IMR-90 (cell line): ENCODE results near the gene KRT77. TPM values are rescaled to one million over a fixed set of nuclear protein-coding genes. Genes with fewer than 3 reads are reported as not detected.

Source experiments
- ATAC-seq: fragments of 200-7000 bp; cut with Tn5 transposase; 2 replicates; pipeline ENCODE4 v1.9.1; 2020; ENCODE audit warnings: low read depth, mild to moderate bottlenecking, moderate library complexity
- BruUV-seq: library from RNA; stranded (reverse); fragments of 400-500 nt; replicated peaks from 2 replicates; lab custom pipeline; 2021; lab: Mats Ljungman, UMichigan
- CTCF ChIA-PET: fragments of 300-600 bp; formaldehyde crosslinking; extraction: SDS; loops from one replicate; lab custom pipeline; 2021; ENCODE audit warnings: antibody characterized with exemption; lab: Yijun Ruan, JAX
- POLR2A ChIA-PET: fragments of 300-600 bp; sonication (Branson Sonifier 250); formaldehyde crosslinking; loops from one replicate; lab custom pipeline; 2022; ENCODE audit warnings: antibody characterized with exemption; ENCODE audit not compliant: unreplicated experiment; lab: Charles Lee
- DNase-seq: peaks from one replicate; pipeline ENCODE4 v3.0.0; 2013
- H2AFZ ChIP-seq: replicated peaks from 2 replicates; pipeline ENCODE3; 2013; ENCODE audit warnings: low read length, mild to moderate bottlenecking; ENCODE audit not compliant: poor library complexity
- H2AK5ac ChIP-seq: 2 replicates; pipeline ENCODE4 v1.6.1; 2013; ENCODE audit warnings: low read depth, low read length, inconsistent platforms
- H2AK9ac ChIP-seq: replicated peaks from 2 replicates; pipeline ENCODE3; 2013; ENCODE audit warnings: mild to moderate bottlenecking, low read depth, low read length, moderate library complexity; ENCODE audit not compliant: poor library complexity
- H2BK120ac ChIP-seq: 2 replicates; pipeline ENCODE4 v1.6.1; 2013; ENCODE audit warnings: low read depth, low read length, inconsistent platforms
- H2BK15ac ChIP-seq: 3 replicates; pipeline ENCODE4 v1.6.1; 2013; ENCODE audit warnings: low read depth, low read length, inconsistent platforms
- H2BK20ac ChIP-seq: 2 replicates; pipeline ENCODE4 v1.6.1; 2013; ENCODE audit warnings: low read depth, mild to moderate bottlenecking, inconsistent platforms, low read length, moderate library complexity
- H2BK5ac ChIP-seq: 2 replicates; pipeline ENCODE4 v1.6.1; 2013; ENCODE audit warnings: mild to moderate bottlenecking, low read depth, low read length, inconsistent platforms; ENCODE audit not compliant: poor library complexity, severe bottlenecking
- H3K14ac ChIP-seq: replicated peaks from 2 replicates; pipeline ENCODE4 v1.6.1; 2013; ENCODE audit warnings: low read depth, low read length, inconsistent platforms
- H3K18ac ChIP-seq: 2 replicates; pipeline ENCODE4 v1.6.1; 2013; ENCODE audit warnings: low read depth, low read length, control low read depth
- H3K23ac ChIP-seq: 2 replicates; pipeline ENCODE4 v1.6.1; 2013; ENCODE audit warnings: low read depth, low read length, inconsistent platforms
- H3K27ac ChIP-seq: 2 replicates; pipeline ENCODE4 v1.5.1; 2013; ENCODE audit warnings: mild to moderate bottlenecking, control low read depth, low read length; ENCODE audit not compliant: insufficient read depth
- H3K27me3 ChIP-seq: 2 replicates; pipeline ENCODE4 v1.6.1; 2013; ENCODE audit warnings: low read length; ENCODE audit not compliant: control insufficient read depth, insufficient read depth
- H3K36me3 ChIP-seq: 2 replicates; pipeline ENCODE4 v1.6.1; 2013; ENCODE audit warnings: low read length, mixed read lengths; ENCODE audit not compliant: control insufficient read depth, insufficient read depth
- H3K4ac ChIP-seq: 2 replicates; pipeline ENCODE4 v1.6.1; 2013; ENCODE audit warnings: low read depth, low read length, inconsistent platforms
- H3K4me1 ChIP-seq: 2 replicates; pipeline ENCODE4 v1.6.1; 2013; ENCODE audit warnings: low read length, mixed read lengths; ENCODE audit not compliant: control insufficient read depth, insufficient read depth
- H3K4me2 ChIP-seq: 2 replicates; pipeline ENCODE4 v1.6.1; 2013; ENCODE audit warnings: low read depth, mild to moderate bottlenecking, control low read depth, low read length, moderate library complexity
- H3K4me3 ChIP-seq: 2 replicates; pipeline ENCODE4 v1.5.1; 2013; ENCODE audit warnings: low read depth, mild to moderate bottlenecking, control low read depth, low read length, moderate library complexity; ENCODE audit not compliant: insufficient read depth
- H3K56ac ChIP-seq: 2 replicates; pipeline ENCODE4 v1.6.1; 2013; ENCODE audit warnings: low read length, inconsistent platforms; ENCODE audit not compliant: insufficient read depth; ENCODE audit errors: extremely low read depth
- H3K79me1 ChIP-seq, 2 experiments: 2 replicates each; pipeline ENCODE4 v1.6.1; 2013; ENCODE audit warnings: low read length in 2 of 2, inconsistent platforms in 1 of 2, low read depth in 1 of 2
- H3K9ac ChIP-seq: 2 replicates; pipeline ENCODE4 v1.6.1; 2013; ENCODE audit warnings: low read depth, low read length, control low read depth
- H3K9me1 ChIP-seq: 2 replicates; pipeline ENCODE4 v1.6.1; 2013; ENCODE audit warnings: low read length, inconsistent platforms; ENCODE audit not compliant: insufficient read depth
- H3K9me3 ChIP-seq: 2 replicates; pipeline ENCODE4 v1.6.1; 2013; ENCODE audit warnings: low read length; ENCODE audit not compliant: control insufficient read depth, insufficient read depth
- H4K20me1 ChIP-seq: 2 replicates; pipeline ENCODE4 v1.6.1; 2013; ENCODE audit warnings: low read length, inconsistent platforms; ENCODE audit not compliant: insufficient read depth
- H4K5ac ChIP-seq: 2 replicates; pipeline ENCODE4 v1.6.1; 2013; ENCODE audit warnings: mild to moderate bottlenecking, low read depth, low read length, control low read depth
- H4K8ac ChIP-seq, 2 experiments: 2 replicates each; pipeline ENCODE4 v1.6.1; 2013; ENCODE audit warnings: low read depth in 2 of 2, low read length in 2 of 2, control low read depth in 1 of 2, inconsistent platforms in 1 of 2
- H4K91ac ChIP-seq: 2 replicates; pipeline ENCODE4 v1.6.1; 2013; ENCODE audit warnings: low read depth, low read length, inconsistent platforms; ENCODE audit not compliant: insufficient read depth
- BHLHE40 ChIP-seq: fragments of 150-350 bp; IDR thresholded peaks from 2 replicates; pipeline ENCODE4 v1.6.1; 2016; ENCODE audit warnings: mild to moderate bottlenecking, low read depth, low read length
- CHD1 ChIP-seq: IDR thresholded peaks from 2 replicates; pipeline ENCODE4 v1.6.1; 2012; ENCODE audit warnings: low read depth, low read length, improper control_type of control experiment
- CTCF ChIP-seq: conservative IDR thresholded peaks from 2 replicates; pipeline ENCODE4 v1.5.1; 2012; ENCODE audit warnings: mild to moderate bottlenecking, low read depth, low read length, improper control_type of control experiment
- ELK1 ChIP-seq: fragments of 150-350 bp; IDR thresholded peaks from 2 replicates; pipeline ENCODE4 v1.6.1; 2016; ENCODE audit warnings: low read depth, mild to moderate bottlenecking, low read length, moderate library complexity, borderline replicate concordance
- FOS ChIP-seq: fragments of 150-350 bp; IDR thresholded peaks from 2 replicates; pipeline ENCODE4 v1.6.1; 2016; ENCODE audit warnings: low read depth, low read length
- MAFK ChIP-seq: IDR thresholded peaks from 2 replicates; pipeline ENCODE4 v1.6.1; 2012; ENCODE audit warnings: low read depth, low read length, improper control_type of control experiment
- MAZ ChIP-seq: IDR thresholded peaks from 2 replicates; pipeline ENCODE4 v1.6.1; 2012; ENCODE audit warnings: low read depth, mild to moderate bottlenecking, low read length, improper control_type of control experiment, moderate library complexity, borderline replicate concordance
- MXI1 ChIP-seq: IDR thresholded peaks from 2 replicates; pipeline ENCODE4 v1.6.1; 2012; ENCODE audit warnings: low read depth, mild to moderate bottlenecking, low read length, moderate library complexity, borderline replicate concordance
- NFE2L2 ChIP-seq: fragments of 150-350 bp; IDR thresholded peaks from 2 replicates; pipeline ENCODE4 v1.6.1; 2016; ENCODE audit warnings: low read depth, mild to moderate bottlenecking, low read length
- POLR2A ChIP-seq: IDR thresholded peaks from 2 replicates; pipeline ENCODE4 v1.6.1; 2012; ENCODE audit warnings: mild to moderate bottlenecking, low read depth, low read length
- RAD21 ChIP-seq: IDR thresholded peaks from 2 replicates; pipeline ENCODE4 v1.6.1; 2012; ENCODE audit warnings: low read length, improper control_type of control experiment
- RCOR1 ChIP-seq: IDR thresholded peaks from 2 replicates; pipeline ENCODE4 v1.6.1; 2012; ENCODE audit warnings: mild to moderate bottlenecking, low read length, improper control_type of control experiment; ENCODE audit not compliant: insufficient replicate concordance
- RFX5 ChIP-seq: IDR thresholded peaks from 2 replicates; pipeline ENCODE4 v1.8.0; 2012; ENCODE audit warnings: low read depth, mild to moderate bottlenecking, low read length, moderate library complexity
- SMC3 ChIP-seq: fragments of 150-350 bp; IDR thresholded peaks from 2 replicates; pipeline ENCODE4 v1.6.1; 2016; ENCODE audit warnings: low read depth, mild to moderate bottlenecking, antibody characterized with exemption, low read length, moderate library complexity
- WGBS, 2 experiments: methylation state at CpG; one replicate each; pipeline versions ENCODE4 v1.1.5 to v1.1.7; 2013; ENCODE audit warnings: missing lambda C conversion rate in 2 of 2; ENCODE audit not compliant: insufficient read length in 1 of 2; ENCODE audit errors: extremely low coverage in 2 of 2; 5-methylcytosine and 5-hydroxymethylcytosine counted together
- dilution Hi-C: fragments of 300-500 bp; cut with HindIII; formaldehyde crosslinking; loops from one replicate; pipeline ENCODE4 v1.14.3; 2018; ENCODE audit warnings: low sequenced_read_pairs; ENCODE audit not compliant: unreplicated experiment
- in situ Hi-C: fragments of 300-500 bp; cut with MboI; formaldehyde crosslinking; loops from 3 replicates; pipeline ENCODE4 v1.14.3; 2019; ENCODE audit warnings: low sequenced_read_pairs, inconsistent platforms, mixed read lengths
- intact Hi-C: fragments of 100-400 bp; cut with micrococcal nuclease; formaldehyde crosslinking; loops from 2 replicates; pipeline ENCODE4 v1.10.0; 2022
- polyA plus RNA-seq, 3 experiments: library from polyadenylated mRNA; depleted of rRNA; stranded (reverse); fragments of >200 nt; gene quantifications; 2 replicates each; pipeline ENCODE4 v1.2.3, GENCODE V29; 2012; ENCODE audit warnings: low replicate concordance in 1 of 3
- total RNA-seq: library from RNA; depleted of rRNA; stranded (reverse); fragments of >200 nt; gene quantifications from 2 replicates; pipeline ENCODE4 v1.2.3, GENCODE V29; 2012
- TF ChIP-seq, protein P1 (sequence below): fragments of 150-350 bp; IDR thresholded peaks from 2 replicates; pipeline ENCODE4 v1.6.1; 2017; ENCODE audit warnings: mild to moderate bottlenecking, antibody characterized with exemption, low read length, low read depth

Gene KRT77
- total and polyA plus RNA-seq, 2 of the 4 experiments (the other 2 are of a cell fraction) = not detected

DNA sequence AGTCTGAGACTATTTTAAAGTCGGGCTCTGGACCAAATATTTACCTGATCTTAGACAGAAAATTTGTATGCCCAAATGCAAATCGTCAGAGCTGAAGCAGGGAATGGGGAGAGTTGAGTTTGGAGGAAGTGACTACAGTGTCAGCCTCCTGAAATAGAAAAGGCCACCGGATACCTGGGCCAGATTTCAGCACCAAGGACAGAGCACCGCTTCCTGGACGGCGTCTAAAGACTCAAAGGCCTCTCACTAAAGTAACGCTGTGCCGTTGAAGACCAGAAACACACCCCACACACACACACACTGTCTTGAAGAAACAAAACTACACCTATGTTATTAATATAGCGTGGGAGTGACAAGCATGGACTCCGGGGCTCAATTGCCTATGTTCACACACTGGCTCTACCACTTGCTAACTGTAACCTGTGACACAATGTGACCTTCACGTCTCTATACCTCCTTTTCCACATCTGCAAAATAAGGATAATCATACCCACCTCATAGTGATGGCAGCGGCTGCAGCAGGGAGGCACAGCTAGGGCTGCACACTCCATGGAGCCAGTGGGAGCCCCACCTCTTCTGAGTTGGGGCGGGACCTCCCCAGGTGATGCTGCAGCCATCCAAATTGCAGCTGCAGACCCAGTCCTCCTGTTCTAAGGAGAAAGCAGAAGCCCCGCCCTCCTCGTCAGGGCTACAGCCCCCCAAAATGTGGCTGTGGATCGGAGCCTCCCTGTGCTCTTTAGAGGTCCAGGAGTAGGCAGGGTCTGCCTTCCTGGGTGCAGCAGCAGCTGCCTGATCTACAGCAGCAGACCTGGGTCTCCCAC lies 38.3 kb upstream of the KRT77 start:
- no TSS peak for BruUV-seq
- Histone ChIP-seq H4K91ac (no peak overlapping the region), H2BK15ac (no peak overlapping the region), H2AK9ac (no peak overlapping the region), H3K23ac (no peak overlapping the region), H3K9me3 (no peaks in the 10 kb centered on the region), H4K20me1 (no peaks in the 10 kb centered on the region), H3K9ac (no peak overlapping the region), H3K4ac (no peak overlapping the region), H3K27me3 (no peaks in the 10 kb centered on the region), H3K14ac (no peak overlapping the region), H3K18ac (no peak overlapping the region), H3K27ac (no peak overlapping the region), H2BK20ac (no peak overlapping the region), H4K8ac (no peak overlapping the region), H4K5ac (no peak overlapping the region), H2BK120ac (no peak overlapping the region), H3K4me3 (no peak overlapping the region), H3K4me2 (no peak overlapping the region), H2AK5ac (no peak overlapping the region), H3K79me1 (no peaks in the 10 kb centered on the region), H2BK5ac (no peak overlapping the region), H3K36me3 (no peaks in the 10 kb centered on the region), H3K56ac (no peak overlapping the region), H2AFZ (no peak overlapping the region), H3K4me1 (no peaks in the 10 kb centered on the region), H3K9me1 (no peaks in the 10 kb centered on the region)
- CTCF ChIA-PET = no interaction called here
- peak; percentile 73; the same call in 1 of the 2 replicates for ATAC-seq
- TF ChIP-seq, protein P1, sequence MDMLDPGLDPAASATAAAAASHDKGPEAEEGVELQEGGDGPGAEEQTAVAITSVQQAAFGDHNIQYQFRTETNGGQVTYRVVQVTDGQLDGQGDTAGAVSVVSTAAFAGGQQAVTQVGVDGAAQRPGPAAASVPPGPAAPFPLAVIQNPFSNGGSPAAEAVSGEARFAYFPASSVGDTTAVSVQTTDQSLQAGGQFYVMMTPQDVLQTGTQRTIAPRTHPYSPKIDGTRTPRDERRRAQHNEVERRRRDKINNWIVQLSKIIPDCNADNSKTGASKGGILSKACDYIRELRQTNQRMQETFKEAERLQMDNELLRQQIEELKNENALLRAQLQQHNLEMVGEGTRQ = no peak
- TF ChIP-seq MXI1 = no peak
- no peak for TF ChIP-seq FOS
- no peak for TF ChIP-seq POLR2A
- TF ChIP-seq MAFK = no peak
- no peak for TF ChIP-seq RAD21
- no peak for TF ChIP-seq RCOR1
- TF ChIP-seq SMC3 = no peak
- TF ChIP-seq CHD1 = no peak
- no peak for TF ChIP-seq NFE2L2
- TF ChIP-seq RFX5 = no peak
- TF ChIP-seq BHLHE40 = no peak
- no peak for TF ChIP-seq ELK1
- TF ChIP-seq CTCF = no peak
- TF ChIP-seq MAZ = no peak
- intact Hi-C loops (no loop called here), in situ Hi-C loops (no loop called here), dilution Hi-C loops (no loop called here)
- 8% methylated on average over 5 of the region's 16 CpGs; no CpG with 5 or more reads in 1 of the 2 experiments for WGBS, 2 experiments
- POLR2A ChIA-PET = no interaction called here
- DNase-seq = peak; percentile 46
